ENCODE results near the gene DOCK4.

GRCh38 chr7:111980725-111981124 lies 225.5 kb downstream of the DOCK4 start:
- TF ChIP-seq ZNF274 (IDR thresholded peaks at IDR 0.05; ENCODE audit: low read depth, low read length) (no peak), YY1 (IDR thresholded peaks at IDR 0.05; ENCODE audit: insufficient read depth, insufficient read length) (no peak), SUZ12 (IDR thresholded peaks at IDR 0.05; ENCODE audit: extremely low read depth, insufficient read depth, insufficient read length) (no peak)

Measured in NT2/D1 (cell line).